ENCODE data around the gene COX6B1. TPM values are rescaled to one million over a fixed set of nuclear protein-coding genes. Genes with fewer than 3 reads are reported as not detected.

COX6B1 gene
- total RNA-seq, 1 donor from 2014 or later, result 368 TPM

- peak overlapping the region; percentile 88 for H3K27ac ChIP-seq (ENCODE audit: low read depth, low read length)
- H3K9ac ChIP-seq (ENCODE audit: low read depth in 1 of 3, low read length in 3 of 3), result peak overlapping the region; percentile 96 to 98 (median 97)
- H3K4me3 ChIP-seq (ENCODE audit: low read length in 3 of 3), result peak overlapping the region; percentile 94 to 97 (median 96)
- peaks cover 6 to 15% (median 14%) of the 10 kb centered on the region in 3 donors for H3K4me1 ChIP-seq (ENCODE audit: control insufficient read depth in 3 of 3, insufficient read depth in 3 of 3, low read length in 3 of 3)
- H3K27me3 ChIP-seq (ENCODE audit: control insufficient read depth in 3 of 3, insufficient read depth in 3 of 3, low read length in 3 of 3), result no peaks in the 10 kb centered on the region
- H3K36me3 ChIP-seq (ENCODE audit: control insufficient read depth in 3 of 3, insufficient read depth in 3 of 3, low read length in 3 of 3), result peaks cover 36 to 41% (median 37%) of the 10 kb centered on the region in 3 donors
- no peaks in the 10 kb centered on the region for H3K9me3 ChIP-seq (ENCODE audit: control insufficient read depth in 3 of 3, low read length in 3 of 3)
Observed at GRCh38 chr19:35629332-35629633, 18.8 kb upstream of the COX6B1 start.

GRCh38 chr19:35633727-35634440 lies 14.2 kb upstream of the COX6B1 start:
- H3K9ac ChIP-seq (ENCODE audit: low read depth in 1 of 3, low read length in 3 of 3), result no peak overlapping the region
- H3K27me3 ChIP-seq (ENCODE audit: control insufficient read depth in 3 of 3, insufficient read depth in 3 of 3, low read length in 3 of 3), result no peaks in the 10 kb centered on the region
- H3K4me1 ChIP-seq (ENCODE audit: control insufficient read depth in 3 of 3, insufficient read depth in 3 of 3, low read length in 3 of 3), result peaks cover 4 to 8% (median 6%) of the 10 kb centered on the region in 3 donors
- no peak overlapping the region for H3K4me3 ChIP-seq (ENCODE audit: low read length in 3 of 3)
- no peak overlapping the region for H3K27ac ChIP-seq (ENCODE audit: low read depth, low read length)
- H3K9me3 ChIP-seq (ENCODE audit: control insufficient read depth in 3 of 3, low read length in 3 of 3), result no peaks in the 10 kb centered on the region
- peaks cover 63 to 69% (median 68%) of the 10 kb centered on the region in 3 donors for H3K36me3 ChIP-seq (ENCODE audit: control insufficient read depth in 3 of 3, insufficient read depth in 3 of 3, low read length in 3 of 3)

- Histone ChIP-seq H3K36me3 (ENCODE audit: control insufficient read depth in 3 of 3, insufficient read depth in 3 of 3, low read length in 3 of 3) (peaks cover 48 to 55% (median 54%) of the 10 kb centered on the region in 3 donors), H3K9ac (ENCODE audit: low read depth in 1 of 3, low read length in 3 of 3) (no peak overlapping the region), H3K4me3 (ENCODE audit: low read length in 3 of 3) (no peak overlapping the region), H3K27ac (ENCODE audit: low read depth, low read length) (no peak overlapping the region), H3K27me3 (ENCODE audit: control insufficient read depth in 3 of 3, insufficient read depth in 3 of 3, low read length in 3 of 3) (no peaks in the 10 kb centered on the region), H3K9me3 (ENCODE audit: control insufficient read depth in 3 of 3, low read length in 3 of 3) (no peaks in the 10 kb centered on the region), H3K4me1 (ENCODE audit: control insufficient read depth in 3 of 3, insufficient read depth in 3 of 3, low read length in 3 of 3) (no peaks in the 10 kb centered on the region)
Observed at GRCh38 chr19:35636651-35637050, 11.5 kb upstream of the COX6B1 start.

DNA sequence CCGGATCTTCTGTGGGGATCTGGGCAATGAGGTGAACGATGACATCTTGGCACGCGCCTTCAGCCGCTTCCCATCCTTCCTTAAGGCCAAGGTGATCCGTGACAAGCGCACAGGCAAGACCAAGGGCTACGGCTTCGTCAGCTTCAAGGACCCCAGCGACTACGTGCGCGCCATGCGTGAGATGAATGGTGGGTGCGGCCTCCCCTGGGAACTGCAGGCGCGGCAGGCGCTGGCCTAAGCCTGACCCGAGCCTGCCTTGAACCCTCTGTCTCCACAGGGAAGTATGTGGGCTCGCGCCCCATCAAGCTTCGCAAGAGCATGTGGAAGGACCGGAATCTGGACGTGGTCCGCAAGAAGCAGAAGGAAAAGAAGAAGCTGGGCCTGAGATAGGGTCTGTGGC lies 11.0 kb upstream of the COX6B1 start:
- Histone ChIP-seq H3K4me3 (ENCODE audit: low read length in 3 of 3) (no peak overlapping the region), H3K27me3 (ENCODE audit: control insufficient read depth in 3 of 3, insufficient read depth in 3 of 3, low read length in 3 of 3) (peaks cover 0 to 4% (median 0%) of the 10 kb centered on the region in 3 donors), H3K9me3 (ENCODE audit: control insufficient read depth in 3 of 3, low read length in 3 of 3) (no peaks in the 10 kb centered on the region), H3K36me3 (ENCODE audit: control insufficient read depth in 3 of 3, insufficient read depth in 3 of 3, low read length in 3 of 3) (peaks cover 43 to 50% (median 50%) of the 10 kb centered on the region in 3 donors), H3K9ac (ENCODE audit: low read depth in 1 of 3, low read length in 3 of 3) (no peak overlapping the region), H3K27ac (ENCODE audit: low read depth, low read length) (no peak overlapping the region), H3K4me1 (ENCODE audit: control insufficient read depth in 3 of 3, insufficient read depth in 3 of 3, low read length in 3 of 3) (no peaks in the 10 kb centered on the region)

GRCh38 chr19:35639321-35639639 lies 8.8 kb upstream of the COX6B1 start:
- Histone ChIP-seq H3K4me1 (ENCODE audit: control insufficient read depth in 3 of 3, insufficient read depth in 3 of 3, low read length in 3 of 3) (peaks cover 6 to 9% (median 6%) of the 10 kb centered on the region in 3 donors), H3K36me3 (ENCODE audit: control insufficient read depth in 3 of 3, insufficient read depth in 3 of 3, low read length in 3 of 3) (peaks cover 27 to 31% (median 29%) of the 10 kb centered on the region in 3 donors), H3K4me3 (ENCODE audit: low read length in 3 of 3) (no peak overlapping the region), H3K9ac (ENCODE audit: low read depth in 1 of 3, low read length in 3 of 3) (no peak overlapping the region), H3K9me3 (ENCODE audit: control insufficient read depth in 3 of 3, low read length in 3 of 3) (no peaks in the 10 kb centered on the region), H3K27ac (ENCODE audit: low read depth, low read length) (no peak overlapping the region), H3K27me3 (ENCODE audit: control insufficient read depth in 3 of 3, insufficient read depth in 3 of 3, low read length in 3 of 3) (peaks cover 0 to 13% (median 0%) of the 10 kb centered on the region in 3 donors)

DNA sequence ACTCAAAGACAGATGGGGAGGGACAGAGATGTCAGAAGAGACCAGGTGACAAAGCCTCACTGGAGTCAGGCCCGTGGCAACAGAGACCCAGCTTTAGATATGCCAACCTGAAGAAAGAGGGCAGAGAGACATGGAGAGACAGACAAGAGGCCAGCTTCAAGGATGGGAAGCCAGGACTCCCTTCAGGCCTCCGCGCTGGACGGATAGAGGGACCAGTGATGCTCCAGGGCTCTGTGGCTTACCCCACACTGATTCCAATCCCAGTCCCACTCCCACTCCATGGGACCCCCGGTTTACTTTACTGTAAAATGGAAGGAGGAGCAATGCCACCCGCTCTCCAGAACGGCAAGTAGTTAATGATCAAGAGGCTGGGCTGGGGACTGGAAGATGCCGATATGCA lies 8.3 kb upstream of the COX6B1 start:
- Histone ChIP-seq H3K36me3 (ENCODE audit: control insufficient read depth in 3 of 3, insufficient read depth in 3 of 3, low read length in 3 of 3) (peaks cover 26 to 28% (median 26%) of the 10 kb centered on the region in 3 donors), H3K27ac (ENCODE audit: low read depth, low read length) (no peak overlapping the region), H3K9ac (ENCODE audit: low read depth in 1 of 3, low read length in 3 of 3) (no peak overlapping the region), H3K9me3 (ENCODE audit: control insufficient read depth in 3 of 3, low read length in 3 of 3) (no peaks in the 10 kb centered on the region), H3K4me3 (ENCODE audit: low read length in 3 of 3) (no peak overlapping the region), H3K4me1 (ENCODE audit: control insufficient read depth in 3 of 3, insufficient read depth in 3 of 3, low read length in 3 of 3) (peaks cover 10 to 12% (median 10%) of the 10 kb centered on the region in 3 donors), H3K27me3 (ENCODE audit: control insufficient read depth in 3 of 3, insufficient read depth in 3 of 3, low read length in 3 of 3) (peaks cover 0 to 13% (median 0%) of the 10 kb centered on the region in 3 donors)

GRCh38 chr19:35641515-35642151 lies 6.5 kb upstream of the COX6B1 start, which contains the start of gene ETV2:
ETV2 (plus strand) TSS chr19:35641745; CDS start chr19:35642461, 716 bp downstream.
- Histone ChIP-seq H3K27ac (ENCODE audit: low read depth, low read length) (no peak within 1 kb of the TSS), H3K4me3 (ENCODE audit: low read length in 3 of 3) (no peak within 1 kb of the TSS), H3K9ac (ENCODE audit: low read depth in 1 of 3, low read length in 3 of 3) (no peak within 1 kb of the TSS), H3K27me3 (ENCODE audit: control insufficient read depth in 3 of 3, insufficient read depth in 3 of 3, low read length in 3 of 3) (peaks cover 0 to 13% (median 0%) of the 10 kb centered on the region in 3 donors), H3K4me1 (ENCODE audit: control insufficient read depth in 3 of 3, insufficient read depth in 3 of 3, low read length in 3 of 3) (peaks cover 15 to 20% (median 16%) of the 10 kb centered on the region in 3 donors), H3K36me3 (ENCODE audit: control insufficient read depth in 3 of 3, insufficient read depth in 3 of 3, low read length in 3 of 3) (peaks cover 15 to 19% (median 16%) of the 10 kb centered on the region in 3 donors), H3K9me3 (ENCODE audit: control insufficient read depth in 3 of 3, low read length in 3 of 3) (no peaks in the 10 kb centered on the region)

DNA sequence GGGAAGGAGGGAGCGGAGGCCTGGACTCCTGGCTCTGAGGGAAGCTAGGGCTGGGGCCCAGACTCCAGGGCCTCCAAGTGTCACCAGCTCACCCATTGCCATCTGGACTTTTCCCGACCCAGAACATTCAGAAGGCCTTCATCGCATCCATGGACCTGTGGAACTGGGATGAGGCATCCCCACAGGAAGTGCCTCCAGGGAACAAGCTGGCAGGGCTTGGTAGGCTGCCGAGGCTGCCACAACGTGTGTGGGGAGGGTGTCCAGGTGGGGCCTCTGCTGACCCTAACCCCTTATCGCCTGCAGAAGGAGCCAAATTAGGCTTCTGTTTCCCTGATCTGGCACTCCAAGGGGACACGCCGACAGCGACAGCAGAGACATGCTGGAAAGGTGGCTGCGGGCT lies 5.8 kb upstream of the COX6B1 start:
- H3K36me3 ChIP-seq (ENCODE audit: control insufficient read depth in 3 of 3, insufficient read depth in 3 of 3, low read length in 3 of 3), result peaks cover 8 to 12% (median 9%) of the 10 kb centered on the region in 3 donors
- H3K9me3 ChIP-seq (ENCODE audit: control insufficient read depth in 3 of 3, low read length in 3 of 3), result no peaks in the 10 kb centered on the region
- peaks cover 15 to 20% (median 16%) of the 10 kb centered on the region in 3 donors for H3K4me1 ChIP-seq (ENCODE audit: control insufficient read depth in 3 of 3, insufficient read depth in 3 of 3, low read length in 3 of 3)
- H3K9ac ChIP-seq (ENCODE audit: low read depth in 1 of 3, low read length in 3 of 3), result no peak overlapping the region
- H3K27me3 ChIP-seq (ENCODE audit: control insufficient read depth in 3 of 3, insufficient read depth in 3 of 3, low read length in 3 of 3), result peaks cover 0 to 13% (median 0%) of the 10 kb centered on the region in 3 donors
- no peak overlapping the region for H3K27ac ChIP-seq (ENCODE audit: low read depth, low read length)
- H3K4me3 ChIP-seq (ENCODE audit: low read length in 3 of 3), result no peak overlapping the region

DNA sequence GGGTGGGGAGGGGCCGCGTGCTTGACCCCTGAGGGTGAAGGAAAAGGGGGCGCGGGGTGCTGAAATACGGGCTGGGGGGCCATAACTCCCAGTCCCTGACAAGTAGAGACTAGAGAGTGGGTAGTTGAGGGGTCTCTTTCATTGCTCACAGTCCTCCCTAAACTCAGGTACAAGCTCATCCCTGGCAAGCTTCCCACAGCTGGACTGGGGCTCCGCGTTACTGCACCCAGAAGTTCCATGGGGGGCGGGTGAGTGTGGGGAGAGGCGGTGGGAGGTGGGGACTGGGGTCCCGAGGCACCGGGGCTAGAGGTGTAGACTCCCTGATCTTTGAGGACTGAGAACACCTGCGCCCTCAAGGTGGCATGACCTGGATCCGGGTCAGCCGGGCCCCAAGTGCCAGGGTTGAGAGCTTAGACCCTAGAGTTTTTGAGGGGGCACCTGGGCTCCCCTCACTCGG lies 5.3 kb upstream of the COX6B1 start:
- H3K9me3 ChIP-seq (ENCODE audit: control insufficient read depth in 3 of 3, low read length in 3 of 3), result no peaks in the 10 kb centered on the region
- H3K9ac ChIP-seq (ENCODE audit: low read depth in 1 of 3, low read length in 3 of 3), result peak overlapping the region in 2 of 3 donors; percentile 75 to 83
- peaks cover 18 to 23% (median 20%) of the 10 kb centered on the region in 3 donors for H3K4me1 ChIP-seq (ENCODE audit: control insufficient read depth in 3 of 3, insufficient read depth in 3 of 3, low read length in 3 of 3)
- peak overlapping the region in 2 of 3 donors; percentile 79 to 81 for H3K4me3 ChIP-seq (ENCODE audit: low read length in 3 of 3)
- H3K27me3 ChIP-seq (ENCODE audit: control insufficient read depth in 3 of 3, insufficient read depth in 3 of 3, low read length in 3 of 3), result peaks cover 0 to 13% (median 0%) of the 10 kb centered on the region in 3 donors
- peaks cover 3 to 7% (median 4%) of the 10 kb centered on the region in 3 donors for H3K36me3 ChIP-seq (ENCODE audit: control insufficient read depth in 3 of 3, insufficient read depth in 3 of 3, low read length in 3 of 3)
- peak overlapping the region; percentile 74 for H3K27ac ChIP-seq (ENCODE audit: low read depth, low read length)
